KMS-11 (cell line): ENCODE data around the gene PPIB.

ENCODE experiments used
- H2AFZ ChIP-seq: fragments of 200-600 bp; sonication (generic); 2 replicates; pipeline ENCODE4 v1.6.1; 2016; ENCODE audit warnings: antibody characterized with exemption, mixed run types, low read depth
- H3K27ac ChIP-seq: fragments of 200-600 bp; sonication (generic); 2 replicates; pipeline ENCODE4 v1.6.1; 2016; ENCODE audit warnings: mild to moderate bottlenecking, mixed run types
- H3K27me3 ChIP-seq: fragments of 200-600 bp; sonication (generic); 2 replicates; pipeline ENCODE4 v1.6.1; 2017; ENCODE audit warnings: mild to moderate bottlenecking, low read depth, mixed run types, moderate library complexity; ENCODE audit not compliant: insufficient read depth
- H3K36me3 ChIP-seq: fragments of 200-600 bp; sonication (generic); 2 replicates; pipeline ENCODE4 v1.6.1; 2017; ENCODE audit warnings: mild to moderate bottlenecking, mixed run types; ENCODE audit not compliant: insufficient read depth
- H3K4me1 ChIP-seq: fragments of 200-600 bp; sonication (generic); 2 replicates; pipeline ENCODE4 v1.6.1; 2016; ENCODE audit warnings: mild to moderate bottlenecking, low read depth, mixed run types; ENCODE audit not compliant: poor library complexity, severe bottlenecking
- H3K4me2 ChIP-seq: fragments of 200-600 bp; sonication (generic); 2 replicates; pipeline ENCODE4 v1.7.0; 2016; ENCODE audit warnings: mild to moderate bottlenecking, mixed run types
- H3K4me3 ChIP-seq: fragments of 200-600 bp; sonication (generic); IDR thresholded peaks from 2 replicates; pipeline ENCODE4 v1.6.1; 2017; ENCODE audit warnings: low read depth, low read length, mixed read lengths; ENCODE audit not compliant: insufficient read depth
- H3K79me2 ChIP-seq: fragments of 200-600 bp; sonication (generic); 2 replicates; pipeline ENCODE4 v1.6.1; 2016; ENCODE audit warnings: low read depth, mixed run types; ENCODE audit not compliant: insufficient read depth
- H3K9ac ChIP-seq: fragments of 200-600 bp; sonication (generic); 2 replicates; pipeline ENCODE4 v1.6.1; 2016; ENCODE audit warnings: mild to moderate bottlenecking, mixed run types
- H4K20me1 ChIP-seq: fragments of 200-600 bp; sonication (generic); 2 replicates; pipeline ENCODE4 v1.6.1; 2016; ENCODE audit warnings: mild to moderate bottlenecking, mixed run types; ENCODE audit not compliant: insufficient read depth
- TF ChIP-seq, protein P1 (sequence below): fragments of 200-600 bp; sonication (generic); conservative IDR thresholded peaks from 2 replicates; pipeline ENCODE4 v1.6.1; 2017; ENCODE audit warnings: low read depth, mild to moderate bottlenecking, antibody characterized with exemption, low read length, moderate library complexity, mixed read lengths

The PPIB gene

DNA sequence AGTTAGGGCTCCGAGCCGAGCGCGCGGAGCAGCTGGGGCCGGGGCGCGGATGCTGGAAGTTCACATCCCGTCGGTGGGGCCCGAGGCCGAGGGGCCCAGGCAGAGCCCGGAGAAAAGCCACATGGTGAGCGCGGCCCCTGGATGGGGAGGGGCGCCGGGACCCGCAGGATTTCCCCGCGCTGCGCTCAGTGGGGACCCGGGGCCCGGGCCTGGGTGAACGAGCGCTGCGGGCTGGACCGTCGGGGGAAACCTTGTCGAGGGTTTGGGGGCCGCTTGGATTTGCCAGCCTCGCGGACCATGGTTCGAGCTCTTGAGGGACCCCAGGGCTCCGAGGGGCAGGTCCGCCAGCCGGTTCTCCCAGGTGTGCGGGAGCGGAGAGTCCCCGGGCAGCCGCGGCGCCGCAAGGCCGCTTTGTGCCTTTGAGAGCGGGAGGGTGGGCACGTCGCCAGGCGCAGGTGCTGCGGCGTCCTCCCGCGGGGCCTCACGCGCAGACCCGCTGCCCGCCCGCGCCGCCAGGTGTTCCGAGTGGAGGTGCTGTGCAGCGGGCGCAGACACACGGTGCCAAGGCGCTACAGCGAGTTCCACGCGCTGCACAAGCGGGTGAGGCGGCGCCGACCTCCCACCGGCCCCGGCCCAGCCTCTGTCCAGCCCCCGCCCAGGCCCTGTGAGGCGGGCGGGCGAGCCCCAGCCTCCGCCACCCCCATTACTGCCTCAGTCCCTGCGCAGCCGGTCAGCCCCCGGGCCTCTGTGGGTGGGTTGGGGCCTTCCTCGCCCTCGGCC lies 10.9 kb downstream of the PPIB start, which contains the start of gene SNX22:
Gene SNX22 (plus strand): TSS at position 5 of the 780 bp plus-strand sequence. CDS start 45 bp downstream, at position 50.
- Histone ChIP-seq H3K36me3 (peaks cover 6% of the 10 kb centered on the region; the same call in 1 of the 2 replicates), H3K4me2 (peak within 1 kb of the TSS; percentile 80), H3K9ac (peak within 1 kb of the TSS; percentile 6; the same call in 1 of the 2 replicates), H4K20me1 (no peaks in the 10 kb centered on the region), H3K4me3 (no peak within 1 kb of the TSS), H3K27me3 (peaks cover 8% of the 10 kb centered on the region), H3K4me1 (peaks cover 24% of the 10 kb centered on the region), H3K79me2 (no peaks in the 10 kb centered on the region), H3K27ac (no peak within 1 kb of the TSS), H2AFZ (peak within 1 kb of the TSS; percentile 99)
- TF ChIP-seq, protein P1, sequence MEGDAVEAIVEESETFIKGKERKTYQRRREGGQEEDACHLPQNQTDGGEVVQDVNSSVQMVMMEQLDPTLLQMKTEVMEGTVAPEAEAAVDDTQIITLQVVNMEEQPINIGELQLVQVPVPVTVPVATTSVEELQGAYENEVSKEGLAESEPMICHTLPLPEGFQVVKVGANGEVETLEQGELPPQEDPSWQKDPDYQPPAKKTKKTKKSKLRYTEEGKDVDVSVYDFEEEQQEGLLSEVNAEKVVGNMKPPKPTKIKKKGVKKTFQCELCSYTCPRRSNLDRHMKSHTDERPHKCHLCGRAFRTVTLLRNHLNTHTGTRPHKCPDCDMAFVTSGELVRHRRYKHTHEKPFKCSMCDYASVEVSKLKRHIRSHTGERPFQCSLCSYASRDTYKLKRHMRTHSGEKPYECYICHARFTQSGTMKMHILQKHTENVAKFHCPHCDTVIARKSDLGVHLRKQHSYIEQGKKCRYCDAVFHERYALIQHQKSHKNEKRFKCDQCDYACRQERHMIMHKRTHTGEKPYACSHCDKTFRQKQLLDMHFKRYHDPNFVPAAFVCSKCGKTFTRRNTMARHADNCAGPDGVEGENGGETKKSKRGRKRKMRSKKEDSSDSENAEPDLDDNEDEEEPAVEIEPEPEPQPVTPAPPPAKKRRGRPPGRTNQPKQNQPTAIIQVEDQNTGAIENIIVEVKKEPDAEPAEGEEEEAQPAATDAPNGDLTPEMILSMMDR, result no peak

DNA sequence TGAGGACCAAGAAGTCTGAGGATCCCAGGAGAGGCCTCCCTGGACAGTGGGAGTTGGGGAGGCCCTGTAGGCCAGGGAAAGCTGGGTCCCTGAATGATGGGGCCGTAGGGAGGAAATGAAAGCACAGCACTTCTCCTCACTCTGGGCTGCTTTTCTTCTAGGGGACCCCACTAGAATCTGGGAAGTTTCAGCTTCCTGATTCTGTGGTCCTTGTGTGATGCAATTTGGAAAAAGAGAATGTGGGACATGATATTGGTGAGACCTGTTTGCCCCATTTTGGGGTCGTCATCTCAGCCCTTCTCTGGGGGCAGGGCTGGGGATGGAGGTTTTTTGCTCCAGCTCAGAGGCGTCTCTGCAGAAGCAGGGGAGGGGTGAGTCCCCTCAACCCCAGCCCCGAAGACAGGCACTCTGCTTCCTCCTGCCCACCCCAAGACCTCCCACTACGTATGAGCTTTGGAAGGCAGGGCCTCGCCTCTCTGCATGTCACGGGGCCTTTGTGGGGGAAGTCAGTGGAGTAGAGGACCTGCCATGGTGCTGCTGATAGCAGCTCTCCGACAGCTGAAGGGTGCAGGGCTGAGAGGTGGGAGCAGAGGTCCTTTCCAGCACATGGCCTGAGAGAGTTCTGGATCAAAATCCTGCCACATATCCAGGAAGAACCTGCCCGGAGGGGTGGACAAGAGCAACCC lies 12.8 kb downstream of the PPIB start:
- no peaks in the 10 kb centered on the region for H3K79me2 ChIP-seq
- no peaks in the 10 kb centered on the region for H3K36me3 ChIP-seq
- no peak overlapping the region for H3K9ac ChIP-seq
- H3K4me3 ChIP-seq, result no peak overlapping the region
- peaks cover 8% of the 10 kb centered on the region for H3K27me3 ChIP-seq
- TF ChIP-seq, protein P1, result no peak
- no peak overlapping the region for H3K27ac ChIP-seq
- no peaks in the 10 kb centered on the region for H4K20me1 ChIP-seq
- no peak overlapping the region for H3K4me2 ChIP-seq
- no peak overlapping the region for H2AFZ ChIP-seq
- H3K4me1 ChIP-seq, result peaks cover 24% of the 10 kb centered on the region

DNA sequence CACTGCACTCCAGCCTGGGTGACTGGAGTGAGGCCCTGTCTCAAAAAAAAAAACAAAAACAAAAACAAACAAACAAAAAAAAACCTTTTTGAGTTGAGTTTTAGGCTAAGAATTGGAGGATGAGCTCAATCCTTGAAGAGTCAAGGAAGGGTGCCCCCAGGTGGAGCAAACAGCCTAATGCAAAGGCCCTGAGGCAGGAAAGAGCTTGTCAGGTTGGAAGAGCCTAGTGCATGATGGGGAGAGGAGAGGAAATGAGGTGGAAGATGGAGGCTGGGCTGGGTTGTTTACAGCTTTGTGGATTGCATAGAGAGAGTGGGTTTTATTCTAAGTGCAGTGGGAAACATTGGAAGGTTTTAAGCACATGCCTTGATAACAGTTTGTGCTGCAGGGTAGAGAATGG lies 13.4 kb downstream of the PPIB start:
- H3K27ac ChIP-seq, result no peak overlapping the region
- H3K4me2 ChIP-seq, result no peak overlapping the region
- H3K36me3 ChIP-seq, result no peaks in the 10 kb centered on the region
- peaks cover 8% of the 10 kb centered on the region for H3K27me3 ChIP-seq
- H3K79me2 ChIP-seq, result no peaks in the 10 kb centered on the region
- no peaks in the 10 kb centered on the region for H4K20me1 ChIP-seq
- no peak overlapping the region for H2AFZ ChIP-seq
- no peak overlapping the region for H3K9ac ChIP-seq
- TF ChIP-seq, protein P1, result peak; percentile 54
- H3K4me1 ChIP-seq, result peaks cover 24% of the 10 kb centered on the region
- no peak overlapping the region for H3K4me3 ChIP-seq

DNA sequence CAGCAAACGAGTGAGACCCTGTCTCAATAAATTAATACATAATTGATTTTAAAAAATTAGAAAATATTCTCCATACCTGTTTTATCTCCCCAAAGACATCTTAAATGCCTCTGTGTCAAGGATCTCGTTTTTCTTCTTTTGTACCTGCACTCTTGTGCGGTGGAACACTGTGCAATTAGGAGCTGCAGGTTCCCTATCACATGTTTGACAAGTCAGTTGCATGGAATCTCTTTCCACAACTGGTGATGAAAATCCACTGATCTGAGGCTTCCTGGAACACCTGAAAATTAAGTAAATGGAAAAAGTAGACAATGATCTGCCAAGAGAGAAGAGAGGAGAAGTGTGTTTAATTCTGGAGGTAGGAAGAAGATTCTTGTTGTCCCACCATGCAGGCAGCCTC lies 14.2 kb downstream of the PPIB start:
- Histone ChIP-seq H3K27me3 (peaks cover 8% of the 10 kb centered on the region), H3K4me1 (peaks cover 24% of the 10 kb centered on the region)

More for the DNA sequence above, 14.2 kb downstream of the PPIB start:
- no peak overlapping the region for H3K27ac ChIP-seq
- TF ChIP-seq, protein P1, result no peak
- H3K36me3 ChIP-seq, result no peaks in the 10 kb centered on the region
- no peaks in the 10 kb centered on the region for H4K20me1 ChIP-seq
- no peak overlapping the region for H3K4me3 ChIP-seq
- H3K79me2 ChIP-seq, result no peaks in the 10 kb centered on the region
- no peak overlapping the region for H2AFZ ChIP-seq
- no peak overlapping the region for H3K9ac ChIP-seq
- no peak overlapping the region for H3K4me2 ChIP-seq
